Natural killer cell treated with Interleukin-12 subunit alpha and Interleukin-12 subunit beta and Interleukin-15 and Interleukin-18, amount 100 ng/mL, for 72 hours (primary cell): ENCODE measurements around the gene HMCN2. TPM values are rescaled to one million over a fixed set of nuclear protein-coding genes. Genes with fewer than 3 reads are reported as not detected.

Experiments
- ATAC-seq, 2 donors: fragments of 150-1000 bp; cut with Tn5 transposase in 1 of 2; sonication (Bioruptor Pico), chemical (Tn5 transposase) in 1 of 2; 2 replicates each; pipeline ENCODE4 v1.10.0; 2021
- DNase-seq: peaks from one replicate; pipeline ENCODE4 v3.0.0; 2022; ENCODE audit warnings: low spot score
- H3K27ac Mint-ChIP-seq, 2 donors: 1 replicate in 1 of 2; 2 replicates in 1 of 2; pipeline ENCODE4 v1.8.0; 2022; ENCODE audit warnings: mixed read lengths in 2 of 2, mild to moderate bottlenecking in 1 of 2, moderate library complexity in 1 of 2
- H3K27me3 Mint-ChIP-seq, 2 donors: 1 replicate in 1 of 2; 2 replicates in 1 of 2; pipeline ENCODE4 v1.8.0; 2022; ENCODE audit warnings: mixed read lengths in 2 of 2
- H3K36me3 Mint-ChIP-seq: one replicate; pipeline ENCODE4 v1.8.0; 2022; ENCODE audit warnings: mixed read lengths
- H3K4me1 Mint-ChIP-seq, 2 donors: 1 replicate in 1 of 2; 2 replicates in 1 of 2; pipeline ENCODE4 v1.8.0; 2022; ENCODE audit warnings: low read depth in 2 of 2, mixed read lengths in 2 of 2, mild to moderate bottlenecking in 1 of 2
- H3K4me3 Mint-ChIP-seq: one replicate; pipeline ENCODE4 v1.8.0; 2022; ENCODE audit warnings: mixed read lengths
- H3K9me3 Mint-ChIP-seq: 2 replicates; pipeline ENCODE4 v1.8.0; 2022; ENCODE audit warnings: mixed read lengths
- total RNA-seq, 2 donors: library from RNA; stranded (reverse); gene quantifications; one replicate each; pipeline ENCODE4 v1.2.3, GENCODE V29; 2022

The HMCN2 gene
- total RNA-seq, 2 donors from 2014 or later = not detected

DNA sequence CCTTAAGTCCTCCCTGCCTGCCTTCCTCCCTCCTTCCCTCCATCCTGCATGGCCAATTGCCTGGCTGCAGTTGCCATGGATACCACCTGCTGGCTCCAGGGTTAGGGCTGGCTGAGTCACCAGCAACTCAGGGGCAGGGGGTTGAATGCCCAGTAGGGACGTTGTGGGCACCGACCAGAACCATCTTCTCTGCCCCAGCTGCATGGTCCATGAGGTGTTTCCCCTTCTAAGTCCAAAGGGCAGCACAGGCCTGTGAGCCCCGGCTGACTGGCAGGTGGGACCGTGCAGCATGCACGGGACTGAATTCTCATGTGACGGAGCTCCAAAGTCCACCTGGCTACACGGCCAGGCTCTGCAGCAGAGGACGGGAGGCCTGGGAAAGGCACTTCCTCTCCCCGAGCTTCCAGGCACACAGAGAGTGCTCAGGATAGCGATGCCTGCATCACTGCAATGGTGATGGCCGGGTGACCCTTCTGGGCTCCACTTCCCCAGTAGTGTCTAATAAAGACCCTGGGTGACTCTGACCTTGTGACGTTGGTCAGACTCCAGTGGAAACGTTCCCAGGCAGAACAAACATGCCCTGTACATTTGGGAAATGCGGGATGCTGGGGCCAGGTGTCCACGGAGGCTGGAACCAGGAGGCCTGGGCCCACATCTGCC is 184.9 kb downstream of the HMCN2 start:
- DNase-seq = no peak

GRCh38 chr9:130451004-130451390 is 185.4 kb downstream of the HMCN2 start:
- peaks cover 0 to 3% of the 10 kb centered on the region in 2 donors for H3K4me1 Mint-ChIP-seq
- DNase-seq = no peak
- H3K9me3 Mint-ChIP-seq = no peaks in the 10 kb centered on the region
- no peak overlapping the region for H3K4me3 Mint-ChIP-seq
- no peaks in the 10 kb centered on the region for H3K36me3 Mint-ChIP-seq
- peaks cover 0 to 8% of the 10 kb centered on the region in 2 donors for H3K27me3 Mint-ChIP-seq
- no peak for ATAC-seq
- H3K27ac Mint-ChIP-seq = no peak overlapping the region

More for the DNA sequence above, 184.9 kb downstream of the HMCN2 start:
- ATAC-seq = no peak
- peaks cover 0 to 3% of the 10 kb centered on the region in 2 donors for H3K4me1 Mint-ChIP-seq
- H3K36me3 Mint-ChIP-seq = no peaks in the 10 kb centered on the region
- no peak overlapping the region for H3K4me3 Mint-ChIP-seq
- peaks cover 0 to 11% of the 10 kb centered on the region in 2 donors for H3K27me3 Mint-ChIP-seq
- no peaks in the 10 kb centered on the region for H3K9me3 Mint-ChIP-seq
- H3K27ac Mint-ChIP-seq = no peak overlapping the region

DNA sequence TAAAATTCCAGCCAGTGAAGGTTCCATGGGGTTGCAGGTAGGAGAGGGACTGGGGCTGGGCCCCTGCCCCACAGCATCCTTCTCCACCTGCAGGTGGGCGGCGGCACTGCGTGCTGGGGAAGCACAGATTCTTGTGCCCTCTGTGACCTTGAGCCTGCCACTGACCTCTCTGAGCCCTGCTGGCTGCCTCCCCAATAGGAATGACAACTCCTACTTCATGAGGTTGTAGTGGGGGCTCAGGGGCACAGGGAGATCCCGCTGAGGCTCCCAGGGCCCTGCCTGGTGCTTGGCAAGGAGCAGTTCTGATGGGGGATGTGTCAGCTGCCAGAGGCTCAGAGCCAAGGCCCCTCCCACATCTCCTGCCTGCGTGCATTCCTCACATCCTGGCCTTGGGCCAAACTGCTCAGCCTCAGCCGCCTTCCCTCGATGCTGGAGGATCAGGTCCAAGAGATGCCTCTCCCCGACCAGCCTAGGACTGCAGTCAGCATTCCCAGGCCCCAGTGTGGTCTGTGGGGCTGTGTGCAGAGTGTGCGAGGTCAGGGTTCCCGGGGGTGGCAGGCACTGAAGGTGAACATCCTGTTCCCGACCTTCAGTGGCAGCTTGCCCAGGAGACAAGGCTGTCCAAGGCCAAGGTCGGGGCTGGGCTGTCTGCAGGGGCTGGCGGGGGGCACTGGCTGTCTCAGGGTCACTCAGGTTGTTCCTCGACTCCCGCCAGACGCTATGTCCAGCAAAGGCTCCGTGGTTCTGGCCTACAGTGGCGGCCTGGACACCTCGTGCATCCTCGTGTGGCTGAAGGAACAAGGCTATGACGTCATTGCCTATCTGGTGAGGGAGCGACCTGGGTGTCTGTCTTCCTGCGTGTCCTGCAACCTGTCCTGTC is 186.2 kb downstream of the HMCN2 start:
- no peak for DNase-seq
- H3K27me3 Mint-ChIP-seq = peaks cover 0 to 6% of the 10 kb centered on the region in 2 donors

DNA sequence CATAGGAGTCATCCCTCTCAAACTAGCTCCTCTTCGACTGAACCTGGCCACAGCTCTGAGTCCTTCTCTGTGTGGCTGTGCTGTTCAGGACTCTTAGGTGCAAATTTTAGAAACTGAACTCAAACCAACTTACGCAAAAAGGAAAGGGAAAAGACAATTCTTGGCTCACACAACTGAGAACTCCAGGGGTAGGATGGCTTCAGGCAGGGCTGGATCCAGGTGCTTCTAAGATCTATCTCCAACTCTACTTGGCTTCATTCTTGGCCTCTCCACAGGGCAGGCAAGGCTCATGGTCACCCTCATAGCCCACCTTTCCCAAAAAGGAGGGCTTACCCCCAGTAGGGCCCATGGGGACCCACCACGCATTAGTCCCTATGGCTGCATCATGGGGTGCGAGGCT is 187.3 kb downstream of the HMCN2 start:
- no peak for ATAC-seq
- H3K27ac Mint-ChIP-seq = no peak overlapping the region
- no peaks in the 10 kb centered on the region for H3K9me3 Mint-ChIP-seq
- no peaks in the 10 kb centered on the region for H3K36me3 Mint-ChIP-seq
- peaks cover 0 to 3% of the 10 kb centered on the region in 2 donors for H3K4me1 Mint-ChIP-seq
- H3K27me3 Mint-ChIP-seq = peaks cover 0 to 4% of the 10 kb centered on the region in 2 donors
- no peak overlapping the region for H3K4me3 Mint-ChIP-seq
- DNase-seq = no peak

More for the DNA sequence above, 186.2 kb downstream of the HMCN2 start:
- peak in 1 of 2 donors; percentile 30 for ATAC-seq
- H3K36me3 Mint-ChIP-seq = no peaks in the 10 kb centered on the region
- H3K4me3 Mint-ChIP-seq = no peak overlapping the region
- H3K9me3 Mint-ChIP-seq = no peaks in the 10 kb centered on the region
- no peak overlapping the region for H3K27ac Mint-ChIP-seq
- H3K4me1 Mint-ChIP-seq = peaks cover 0 to 3% of the 10 kb centered on the region in 2 donors

GRCh38 chr9:130453487-130453886 is 187.9 kb downstream of the HMCN2 start:
- Mint-ChIP-seq H3K36me3 (no peaks in the 10 kb centered on the region), H3K9me3 (no peaks in the 10 kb centered on the region), H3K4me3 (no peak overlapping the region), H3K4me1 (no peaks in the 10 kb centered on the region), H3K27me3 (no peaks in the 10 kb centered on the region), H3K27ac (no peak overlapping the region)
- ATAC-seq (no peak), DNase-seq (no peak)

GRCh38 chr9:130454096-130454811 is 188.7 kb downstream of the HMCN2 start:
- peaks cover 0 to 2% of the 10 kb centered on the region in 2 donors for H3K27me3 Mint-ChIP-seq
- no peak for DNase-seq
- no peak for ATAC-seq
- no peak overlapping the region for H3K4me3 Mint-ChIP-seq
- H3K4me1 Mint-ChIP-seq = no peaks in the 10 kb centered on the region
- H3K9me3 Mint-ChIP-seq = no peaks in the 10 kb centered on the region
- H3K27ac Mint-ChIP-seq = no peak overlapping the region
- no peaks in the 10 kb centered on the region for H3K36me3 Mint-ChIP-seq

- Mint-ChIP-seq H3K9me3 (no peaks in the 10 kb centered on the region), H3K27me3 (peaks cover 0 to 3% of the 10 kb centered on the region in 2 donors), H3K27ac (no peak overlapping the region), H3K4me1 (no peaks in the 10 kb centered on the region), H3K36me3 (no peaks in the 10 kb centered on the region), H3K4me3 (no peak overlapping the region)
- DNase-seq (no peak), ATAC-seq (no peak)
These were observed 189.3 kb downstream of the HMCN2 start for GRCh38 chr9:130454812-130455325.

DNA sequence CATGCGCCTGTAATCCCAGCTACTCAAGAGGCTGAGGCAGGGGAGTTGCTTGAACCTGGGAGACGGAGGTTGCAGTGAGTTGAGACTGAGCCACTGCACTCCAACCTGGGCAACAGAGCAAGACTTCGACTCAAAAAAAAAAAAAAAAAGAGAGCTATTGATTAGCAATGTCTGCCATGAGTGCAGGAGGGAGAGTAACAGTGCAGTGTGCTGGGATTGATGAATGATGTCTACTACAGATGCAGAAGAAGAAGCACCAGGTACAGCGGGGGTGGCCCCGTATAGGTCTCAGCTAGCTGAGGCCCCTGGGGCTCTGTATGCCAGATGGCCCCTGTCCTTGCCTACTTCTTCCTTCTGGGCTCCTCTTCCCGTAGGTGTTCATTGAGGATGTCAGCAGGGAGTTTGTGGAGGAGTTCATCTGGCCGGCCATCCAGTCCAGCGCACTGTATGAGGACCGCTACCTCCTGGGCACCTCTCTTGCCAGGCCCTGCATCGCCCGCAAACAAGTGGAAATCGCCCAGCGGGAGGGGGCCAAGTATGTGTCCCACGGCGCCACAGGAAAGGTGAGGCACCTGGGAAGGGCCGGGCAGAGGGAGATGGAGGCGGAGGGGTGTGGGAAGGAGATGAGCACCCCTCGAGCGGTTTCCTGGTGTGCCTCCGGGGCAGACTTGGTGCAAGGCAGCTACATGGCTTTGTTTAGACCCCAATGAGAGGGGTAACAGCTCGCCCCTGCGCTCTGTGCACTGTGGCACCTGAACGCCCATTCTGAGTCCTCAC is 192.7 kb downstream of the HMCN2 start:
- Mint-ChIP-seq H3K4me1 (no peaks in the 10 kb centered on the region), H3K27me3 (peaks cover 8 to 10% of the 10 kb centered on the region in 2 donors), H3K36me3 (no peaks in the 10 kb centered on the region), H3K4me3 (no peak overlapping the region), H3K27ac (no peak overlapping the region), H3K9me3 (no peaks in the 10 kb centered on the region)
- ATAC-seq = no peak
- no peak for DNase-seq

- no peaks in the 10 kb centered on the region for H3K9me3 Mint-ChIP-seq
- H3K4me3 Mint-ChIP-seq = no peak overlapping the region
- H3K27me3 Mint-ChIP-seq = peaks cover 8 to 10% of the 10 kb centered on the region in 2 donors
- no peaks in the 10 kb centered on the region for H3K4me1 Mint-ChIP-seq
- H3K27ac Mint-ChIP-seq = no peak overlapping the region
- DNase-seq = no peak
- no peak for ATAC-seq
- H3K36me3 Mint-ChIP-seq = no peaks in the 10 kb centered on the region
These were observed 193.2 kb downstream of the HMCN2 start for GRCh38 chr9:130458804-130459067.

GRCh38 chr9:130459151-130459550 is 193.6 kb downstream of the HMCN2 start:
- no peak for DNase-seq
- no peaks in the 10 kb centered on the region for H3K36me3 Mint-ChIP-seq
- no peaks in the 10 kb centered on the region for H3K4me1 Mint-ChIP-seq
- H3K27me3 Mint-ChIP-seq = peaks cover 8 to 10% of the 10 kb centered on the region in 2 donors
- no peaks in the 10 kb centered on the region for H3K9me3 Mint-ChIP-seq
- no peak for ATAC-seq
- H3K27ac Mint-ChIP-seq = no peak overlapping the region
- no peak overlapping the region for H3K4me3 Mint-ChIP-seq

DNA sequence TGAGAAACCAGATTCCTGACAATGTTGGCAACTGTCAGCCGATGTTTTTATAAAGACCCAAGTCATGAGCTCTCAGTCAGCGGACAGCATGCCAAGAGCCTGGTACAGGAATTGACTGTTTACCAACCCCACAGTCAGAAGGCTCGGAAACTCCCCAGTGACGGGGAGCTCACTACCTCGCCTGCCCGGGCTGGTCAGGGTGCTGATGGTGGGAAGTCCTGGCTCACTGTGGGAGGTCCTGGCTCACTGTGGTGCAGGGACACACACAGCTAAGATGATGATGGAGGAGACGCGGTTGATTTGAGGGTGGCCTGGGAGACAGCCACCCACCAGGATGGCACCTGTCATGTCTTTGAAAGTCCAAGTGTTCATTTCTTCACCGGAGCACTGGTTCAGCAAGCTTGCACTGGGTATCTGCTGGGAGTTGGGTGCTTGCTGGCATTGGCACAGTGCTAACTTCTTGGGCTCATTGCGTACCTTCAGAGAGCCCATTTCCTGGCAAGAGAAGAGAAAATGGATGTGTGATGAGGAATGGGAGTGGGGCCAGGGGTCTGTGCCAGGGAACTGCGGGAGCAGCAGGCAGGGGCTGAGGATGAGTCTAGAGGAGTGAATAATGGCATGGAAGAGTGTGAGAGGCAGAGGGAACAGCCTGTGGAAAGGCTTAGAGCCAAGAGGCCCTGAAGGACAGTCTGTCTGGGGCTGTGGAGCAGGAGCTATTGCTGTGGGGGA is 194.5 kb downstream of the HMCN2 start:
- H3K4me3 Mint-ChIP-seq = no peak overlapping the region
- H3K4me1 Mint-ChIP-seq = no peaks in the 10 kb centered on the region
- no peaks in the 10 kb centered on the region for H3K36me3 Mint-ChIP-seq
- H3K27me3 Mint-ChIP-seq = peaks cover 8 to 12% of the 10 kb centered on the region in 2 donors
- no peak for ATAC-seq
- no peak for DNase-seq
- H3K27ac Mint-ChIP-seq = no peak overlapping the region
- H3K9me3 Mint-ChIP-seq = no peaks in the 10 kb centered on the region

- Mint-ChIP-seq H3K27me3 (peaks cover 8 to 12% of the 10 kb centered on the region in 2 donors), H3K27ac (no peak overlapping the region), H3K4me1 (no peaks in the 10 kb centered on the region), H3K9me3 (no peaks in the 10 kb centered on the region), H3K4me3 (no peak overlapping the region), H3K36me3 (no peaks in the 10 kb centered on the region)
- peak; percentile 57 to 63 for ATAC-seq
- DNase-seq = no peak
These were observed 195.7 kb downstream of the HMCN2 start for GRCh38 chr9:130461218-130461630.

- no peak for ATAC-seq
- no peak overlapping the region for H3K27ac Mint-ChIP-seq
- no peaks in the 10 kb centered on the region for H3K9me3 Mint-ChIP-seq
These were observed 196.2 kb downstream of the HMCN2 start for GRCh38 chr9:130461731-130462130.

More at GRCh38 chr9:130461731-130462130, 196.2 kb downstream of the HMCN2 start:
- no peaks in the 10 kb centered on the region for H3K36me3 Mint-ChIP-seq
- DNase-seq = no peak
- no peaks in the 10 kb centered on the region for H3K4me1 Mint-ChIP-seq
- no peak overlapping the region for H3K4me3 Mint-ChIP-seq
- peaks cover 8 to 12% of the 10 kb centered on the region in 2 donors for H3K27me3 Mint-ChIP-seq
